Trophoblast cell (in vitro differentiated cells and primary cell): ENCODE measurements around the gene USP6NL.

Experiments used
- DNase-seq, 2 donors: peaks; one replicate each; pipeline ENCODE4 v3.0.0-alpha.2; 2016
- H2AFZ ChIP-seq: 2 replicates; pipeline ENCODE4 v1.6.1; 2013; ENCODE audit warnings: low read length, moderate library complexity, mild to moderate bottlenecking; ENCODE audit not compliant: insufficient read depth, poor library complexity
- H2AK5ac ChIP-seq: 2 replicates; pipeline ENCODE4 v1.6.1; 2013; ENCODE audit warnings: mild to moderate bottlenecking, low read length
- H2BK120ac ChIP-seq: 2 replicates; pipeline ENCODE4 v1.6.1; 2013; ENCODE audit warnings: low read length, mild to moderate bottlenecking, moderate library complexity; ENCODE audit not compliant: insufficient read depth, poor library complexity
- H2BK12ac ChIP-seq: 2 replicates; pipeline ENCODE4 v1.6.1; 2013; ENCODE audit warnings: mild to moderate bottlenecking, low read length, moderate library complexity
- H2BK5ac ChIP-seq: 2 replicates; pipeline ENCODE4 v1.6.1; 2013; ENCODE audit warnings: low read length, low read depth, moderate library complexity, mild to moderate bottlenecking; ENCODE audit not compliant: poor library complexity
- H3K14ac ChIP-seq: 2 replicates; pipeline ENCODE4 v1.6.1; 2013; ENCODE audit warnings: mild to moderate bottlenecking, low read length
- H3K18ac ChIP-seq: 2 replicates; pipeline ENCODE4 v1.6.1; 2013; ENCODE audit warnings: mild to moderate bottlenecking, low read length
- H3K23ac ChIP-seq: 2 replicates; pipeline ENCODE4 v1.6.1; 2013; ENCODE audit warnings: low read length
- H3K27ac ChIP-seq: 2 replicates; pipeline ENCODE4 v1.5.1; 2013; ENCODE audit warnings: low read depth, mild to moderate bottlenecking, inconsistent platforms, low read length, moderate library complexity
- H3K27me3 ChIP-seq: 2 replicates; pipeline ENCODE4 v1.6.1; 2013; ENCODE audit warnings: inconsistent platforms, mild to moderate bottlenecking, low read length, moderate library complexity; ENCODE audit not compliant: insufficient read depth
- H3K36me3 ChIP-seq, 2 experiments: 1 replicate in 1 of 2; 2 replicates in 1 of 2; pipeline ENCODE4 v1.6.1; 2013; ENCODE audit warnings: low read length in 2 of 2, mild to moderate bottlenecking in 2 of 2, moderate library complexity in 1 of 2; ENCODE audit not compliant: insufficient read depth in 2 of 2, control insufficient read depth in 1 of 2
- H3K4ac ChIP-seq: 2 replicates; pipeline ENCODE4 v1.6.1; 2013; ENCODE audit warnings: low read depth, mild to moderate bottlenecking, low read length, moderate library complexity
- H3K4me1 ChIP-seq, 2 experiments: 1 replicate in 1 of 2; 2 replicates in 1 of 2; pipeline ENCODE4 v1.6.1; 2013; ENCODE audit warnings: low read length in 2 of 2, mild to moderate bottlenecking in 2 of 2, moderate library complexity in 1 of 2; ENCODE audit not compliant: insufficient read depth in 2 of 2, control insufficient read depth in 1 of 2
- H3K4me2 ChIP-seq: 2 replicates; pipeline ENCODE4 v1.6.1; 2013; ENCODE audit warnings: inconsistent platforms, mild to moderate bottlenecking, low read length, moderate library complexity
- H3K4me3 ChIP-seq: 2 replicates; pipeline ENCODE4 v1.5.1; 2013; ENCODE audit warnings: mild to moderate bottlenecking, low read depth, low read length, inconsistent platforms
- H3K79me1 ChIP-seq: one replicate; pipeline ENCODE4 v1.6.1; 2013; ENCODE audit warnings: low read length
- H3K79me2 ChIP-seq: 2 replicates; pipeline ENCODE4 v1.6.1; 2013; ENCODE audit warnings: low read length, mild to moderate bottlenecking; ENCODE audit not compliant: control insufficient read depth, insufficient read depth, poor library complexity
- H3K9ac ChIP-seq: 2 replicates; pipeline ENCODE4 v1.6.1; 2013; ENCODE audit warnings: mild to moderate bottlenecking, low read length
- H3K9me3 ChIP-seq: 2 replicates; pipeline ENCODE4 v1.6.1; 2013; ENCODE audit warnings: low read depth, mild to moderate bottlenecking, control low read depth, inconsistent platforms, low read length; ENCODE audit not compliant: insufficient read depth
- H4K12ac ChIP-seq: 2 replicates; pipeline ENCODE4 v1.6.1; 2013; ENCODE audit warnings: low read depth, mild to moderate bottlenecking, low read length, moderate library complexity
- H4K8ac ChIP-seq: 2 replicates; pipeline ENCODE4 v1.6.1; 2013; ENCODE audit warnings: low read depth, mild to moderate bottlenecking, low read length, moderate library complexity
- H4K91ac ChIP-seq: one replicate; pipeline ENCODE4 v1.6.1; 2013; ENCODE audit warnings: low read depth, mild to moderate bottlenecking, low read length, moderate library complexity
- WGBS: extraction: QIAGEN DNeasy Blood & Tissue Kit; methylation state at CpG from one replicate; pipeline ENCODE4 v1.1.7; 2013; ENCODE audit warnings: missing lambda C conversion rate; ENCODE audit not compliant: insufficient read length, insufficient coverage; ENCODE audit errors: extremely low coverage; 5-methylcytosine and 5-hydroxymethylcytosine counted together

USP6NL gene

DNA sequence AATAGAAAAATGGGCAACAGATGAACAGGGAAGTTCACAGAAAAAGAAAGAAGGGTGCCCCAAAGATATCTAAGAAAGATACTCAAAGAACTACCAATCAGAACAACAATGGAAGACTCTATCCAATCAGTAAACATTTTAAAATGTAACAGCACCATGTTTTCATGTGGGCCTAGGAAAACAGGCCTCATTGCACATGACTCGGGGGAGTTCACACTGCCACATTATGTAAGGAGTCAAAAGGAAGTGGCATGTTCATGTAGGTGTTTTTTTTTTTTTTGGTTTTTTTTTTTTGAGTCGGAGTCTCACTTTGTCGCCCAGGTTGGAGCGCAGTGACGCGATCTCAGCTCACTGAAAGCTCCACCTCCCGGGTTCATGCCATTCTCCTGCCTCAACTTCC is 132.2 kb downstream of the USP6NL start:
- Histone ChIP-seq H4K12ac (no peak overlapping the region), H3K4me1 (peaks cover 3 to 4% of the 10 kb centered on the region in 2 experiments), H4K91ac (no peak overlapping the region), H3K4ac (no peak overlapping the region), H4K8ac (no peak overlapping the region), H3K23ac (no peak overlapping the region), H2BK5ac (no peak overlapping the region), H3K4me2 (no peak overlapping the region), H3K27me3 (no peaks in the 10 kb centered on the region), H3K14ac (no peak overlapping the region), H2AFZ (no peak overlapping the region), H3K4me3 (no peak overlapping the region), H3K79me2 (no peaks in the 10 kb centered on the region), H3K9ac (no peak overlapping the region), H3K18ac (no peak overlapping the region), H3K27ac (no peak overlapping the region), H2BK12ac (no peak overlapping the region), H3K36me3 (peaks cover 3 to 6% of the 10 kb centered on the region in 2 experiments), H2BK120ac (no peak overlapping the region), H3K79me1 (no peaks in the 10 kb centered on the region), H3K9me3 (no peaks in the 10 kb centered on the region), H2AK5ac (no peak overlapping the region)
- DNase-seq: no peak
- no CpG with 5 or more reads among the region's 7 CpGs for WGBS

DNA sequence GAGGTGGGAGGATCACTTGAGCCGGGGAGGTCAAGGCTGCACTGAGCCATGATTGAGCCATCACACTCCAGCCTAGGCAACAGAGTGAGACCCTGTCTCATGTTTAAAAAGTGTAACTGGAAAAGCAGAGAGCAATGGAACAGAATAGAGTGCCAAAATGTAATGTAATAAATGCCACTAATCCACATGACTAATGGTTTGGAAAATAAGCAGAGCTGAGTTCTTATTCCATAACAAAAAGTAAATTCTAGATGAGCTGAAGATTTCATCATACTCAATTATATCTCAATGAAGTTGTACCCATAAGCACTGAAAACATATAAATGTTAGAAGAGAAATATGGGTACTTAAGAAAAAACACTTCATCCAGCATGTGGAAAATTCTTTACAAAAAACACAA is 132.6 kb downstream of the USP6NL start:
- no peak overlapping the region for H2BK12ac ChIP-seq
- H4K91ac ChIP-seq: no peak overlapping the region
- no peak overlapping the region for H2BK120ac ChIP-seq
- no peaks in the 10 kb centered on the region for H3K79me2 ChIP-seq
- no peak overlapping the region for H3K23ac ChIP-seq
- no peak overlapping the region for H3K14ac ChIP-seq
- no peak overlapping the region for H3K4me3 ChIP-seq
- no peak overlapping the region for H2AFZ ChIP-seq
- no peak overlapping the region for H4K12ac ChIP-seq
- no peak overlapping the region for H2BK5ac ChIP-seq
- no peak overlapping the region for H3K4ac ChIP-seq
- H3K4me1 ChIP-seq: peaks cover 3 to 5% of the 10 kb centered on the region in 2 experiments
- H3K27me3 ChIP-seq: no peaks in the 10 kb centered on the region
- H3K27ac ChIP-seq: no peak overlapping the region
- no peak overlapping the region for H3K18ac ChIP-seq
- no peak overlapping the region for H3K4me2 ChIP-seq
- H4K8ac ChIP-seq: no peak overlapping the region
- H3K9me3 ChIP-seq: no peaks in the 10 kb centered on the region
- peaks cover 4 to 6% of the 10 kb centered on the region in 2 experiments for H3K36me3 ChIP-seq
- no peak overlapping the region for H3K9ac ChIP-seq
- H2AK5ac ChIP-seq: no peak overlapping the region
- H3K79me1 ChIP-seq: no peaks in the 10 kb centered on the region
- DNase-seq: no peak
- no CpG with 5 or more reads among the region's 1 CpG for WGBS

GRCh38 chr10:11475831-11476434 is 135.5 kb downstream of the USP6NL start:
- H3K14ac ChIP-seq: no peak overlapping the region
- H3K9ac ChIP-seq: no peak overlapping the region
- DNase-seq: no peak
- H4K91ac ChIP-seq: no peak overlapping the region
- no peak overlapping the region for H2BK5ac ChIP-seq
- H4K12ac ChIP-seq: no peak overlapping the region
- H3K79me1 ChIP-seq: no peaks in the 10 kb centered on the region
- H3K4me2 ChIP-seq: no peak overlapping the region
- no peak overlapping the region for H2AFZ ChIP-seq
- H3K27me3 ChIP-seq: no peaks in the 10 kb centered on the region
- H2BK120ac ChIP-seq: no peak overlapping the region
- H3K27ac ChIP-seq: peak overlapping the region; percentile 51
- H4K8ac ChIP-seq: peak overlapping the region; percentile 54
- H3K4me1 ChIP-seq: peaks cover 3 to 9% of the 10 kb centered on the region in 2 experiments
- H3K9me3 ChIP-seq: no peaks in the 10 kb centered on the region
- no peak overlapping the region for H3K4me3 ChIP-seq
- no peak overlapping the region for H3K4ac ChIP-seq
- H3K23ac ChIP-seq: no peak overlapping the region
- H2AK5ac ChIP-seq: peak overlapping the region; percentile 62
- WGBS: no CpG with 5 or more reads among the region's 3 CpGs
- H3K79me2 ChIP-seq: no peaks in the 10 kb centered on the region
- no peak overlapping the region for H2BK12ac ChIP-seq
- H3K18ac ChIP-seq: peak overlapping the region; percentile 53
- H3K36me3 ChIP-seq: peaks cover 4% of the 10 kb centered on the region in 2 experiments

GRCh38 chr10:11473128-11473760 is 138.2 kb downstream of the USP6NL start:
- no peak overlapping the region for H3K9ac ChIP-seq
- H4K8ac ChIP-seq: no peak overlapping the region
- H3K14ac ChIP-seq: no peak overlapping the region
- H3K18ac ChIP-seq: no peak overlapping the region
- no peak overlapping the region for H3K4ac ChIP-seq
- H2BK12ac ChIP-seq: no peak overlapping the region
- H3K27me3 ChIP-seq: no peaks in the 10 kb centered on the region
- H3K36me3 ChIP-seq: peaks cover 2 to 4% of the 10 kb centered on the region in 2 experiments
- H2AFZ ChIP-seq: no peak overlapping the region
- peak; percentile 46 to 68 for DNase-seq
- H2BK120ac ChIP-seq: no peak overlapping the region
- no peak overlapping the region for H3K23ac ChIP-seq
- H3K79me1 ChIP-seq: no peaks in the 10 kb centered on the region
- no peak overlapping the region for H3K4me3 ChIP-seq
- no CpG with 5 or more reads among the region's 12 CpGs for WGBS
- peaks cover 3 to 9% of the 10 kb centered on the region in 2 experiments for H3K4me1 ChIP-seq
- H4K91ac ChIP-seq: no peak overlapping the region
- no peak overlapping the region for H2AK5ac ChIP-seq
- no peak overlapping the region for H3K4me2 ChIP-seq
- H3K79me2 ChIP-seq: no peaks in the 10 kb centered on the region
- H3K9me3 ChIP-seq: no peaks in the 10 kb centered on the region
- H3K27ac ChIP-seq: no peak overlapping the region
- no peak overlapping the region for H2BK5ac ChIP-seq
- no peak overlapping the region for H4K12ac ChIP-seq
